ENCODE measurements around the gene SLC39A6.

- no peak for TF ChIP-seq CTCF (conservative IDR thresholded peaks at IDR 0.05)
- TF ChIP-seq EZH2 (IDR thresholded peaks at IDR 0.05; ENCODE audit: low read depth): no peak
Measured at GRCh38 chr18:36141576-36141975, 12.4 kb upstream of the SLC39A6 start.

All from PC-9 (cell line).